Left ventricle myocardium inferior (tissue), 1 donor: ENCODE measurements around the gene PLA2G5. TPM values are rescaled to one million over a fixed set of nuclear protein-coding genes. Genes with fewer than 3 reads are reported as not detected.

Source experiments
- DNase-seq: peaks from one replicate; pipeline ENCODE4 v3.0.0-alpha.2; 2020
- H3K27ac ChIP-seq: fragments of 200-600 bp; replicated peaks from 2 replicates; pipeline ENCODE4 v1.8.0; 2021
- H3K27me3 ChIP-seq: fragments of 200-600 bp; 2 replicates; pipeline ENCODE4 v1.8.0; 2021; ENCODE audit warnings: low read depth
- H3K36me3 ChIP-seq: fragments of 200-600 bp; 2 replicates; pipeline ENCODE4 v1.8.0; 2021
- H3K4me1 ChIP-seq: fragments of 200-600 bp; 2 replicates; pipeline ENCODE4 v1.8.0; 2021
- H3K4me3 ChIP-seq: fragments of 200-600 bp; 2 replicates; pipeline ENCODE4 v1.8.0; 2021; ENCODE audit warnings: mild to moderate bottlenecking, moderate library complexity
- H3K9me3 ChIP-seq: fragments of 200-600 bp; replicated peaks from 2 replicates; pipeline ENCODE4 v1.8.0; 2021
- intact Hi-C: fragments of 100-400 bp; cut with micrococcal nuclease; formaldehyde crosslinking; loops from one replicate; pipeline ENCODE4 v1.11.0; 2022
- total RNA-seq: library from RNA; stranded (reverse); fragmentation: NEBNext Ultra II Directional; extraction: Animal tissue kit (Norgen Biotek cat#: 25700); gene quantifications from one replicate; pipeline ENCODE4 v1.2.1, GENCODE V29; 2021
- TF ChIP-seq, protein P1 (sequence below): fragments of 200-600 bp; IDR thresholded peaks from 2 replicates; pipeline ENCODE4 v1.8.0; 2021; ENCODE audit warnings: antibody characterized with exemption, mild to moderate bottlenecking, borderline replicate concordance
- donor health status: DM: no; HTN: yes; CAD: no; lungs with severe emphysema.

PLA2G5 gene
- total RNA-seq, 1 donor from 2014 or later, result 51.4 TPM

- intact Hi-C loops, result loop anchor here (10.0 kb wide), 1 partner anchor 115 kb away; the partner anchor contains the start of gene PLA2G2A
- DNase-seq, result no peak
- H3K36me3 ChIP-seq, result peaks cover 65% of the 10 kb centered on the region
- no peak overlapping the region for H3K4me3 ChIP-seq
- H3K9me3 ChIP-seq, result no peaks in the 10 kb centered on the region
- TF ChIP-seq, protein P1, sequence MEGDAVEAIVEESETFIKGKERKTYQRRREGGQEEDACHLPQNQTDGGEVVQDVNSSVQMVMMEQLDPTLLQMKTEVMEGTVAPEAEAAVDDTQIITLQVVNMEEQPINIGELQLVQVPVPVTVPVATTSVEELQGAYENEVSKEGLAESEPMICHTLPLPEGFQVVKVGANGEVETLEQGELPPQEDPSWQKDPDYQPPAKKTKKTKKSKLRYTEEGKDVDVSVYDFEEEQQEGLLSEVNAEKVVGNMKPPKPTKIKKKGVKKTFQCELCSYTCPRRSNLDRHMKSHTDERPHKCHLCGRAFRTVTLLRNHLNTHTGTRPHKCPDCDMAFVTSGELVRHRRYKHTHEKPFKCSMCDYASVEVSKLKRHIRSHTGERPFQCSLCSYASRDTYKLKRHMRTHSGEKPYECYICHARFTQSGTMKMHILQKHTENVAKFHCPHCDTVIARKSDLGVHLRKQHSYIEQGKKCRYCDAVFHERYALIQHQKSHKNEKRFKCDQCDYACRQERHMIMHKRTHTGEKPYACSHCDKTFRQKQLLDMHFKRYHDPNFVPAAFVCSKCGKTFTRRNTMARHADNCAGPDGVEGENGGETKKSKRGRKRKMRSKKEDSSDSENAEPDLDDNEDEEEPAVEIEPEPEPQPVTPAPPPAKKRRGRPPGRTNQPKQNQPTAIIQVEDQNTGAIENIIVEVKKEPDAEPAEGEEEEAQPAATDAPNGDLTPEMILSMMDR, result no peak
- no peaks in the 10 kb centered on the region for H3K27me3 ChIP-seq
- peak overlapping the region; percentile 47 for H3K27ac ChIP-seq
- peaks cover 19% of the 10 kb centered on the region for H3K4me1 ChIP-seq
Measured at GRCh38 chr1:20090119-20090518, 20.1 kb downstream of the PLA2G5 start.

- no peaks in the 10 kb centered on the region for H3K9me3 ChIP-seq
- intact Hi-C loops, result loop anchor here (10.0 kb wide), 1 partner anchor 116 kb away; the partner anchor contains the start of gene PLA2G2A
- no peak overlapping the region for H3K4me3 ChIP-seq
- TF ChIP-seq, protein P1, result no peak
- DNase-seq, result no peak
- H3K36me3 ChIP-seq, result peaks cover 60% of the 10 kb centered on the region
- peaks cover 15% of the 10 kb centered on the region for H3K4me1 ChIP-seq
- H3K27ac ChIP-seq, result peak overlapping the region; percentile 47
- no peaks in the 10 kb centered on the region for H3K27me3 ChIP-seq
Measured at GRCh38 chr1:20090641-20091040, 20.6 kb downstream of the PLA2G5 start.

- H3K27ac ChIP-seq, result peak overlapping the region; percentile 80
- intact Hi-C loops, result loop anchor here (10.0 kb wide), 1 partner anchor 119 kb away; the partner anchor contains the start of gene PLA2G2A
- TF ChIP-seq, protein P1, result no peak
- peaks cover 33% of the 10 kb centered on the region for H3K36me3 ChIP-seq
- H3K27me3 ChIP-seq, result no peaks in the 10 kb centered on the region
- no peak overlapping the region for H3K4me3 ChIP-seq
- peaks cover 13% of the 10 kb centered on the region for H3K9me3 ChIP-seq
- DNase-seq, result no peak
- peaks cover 6% of the 10 kb centered on the region for H3K4me1 ChIP-seq
Measured at GRCh38 chr1:20093303-20093702, 23.3 kb downstream of the PLA2G5 start.

- Histone ChIP-seq H3K9me3 (peaks cover 13% of the 10 kb centered on the region), H3K27me3 (no peaks in the 10 kb centered on the region), H3K4me3 (no peak overlapping the region), H3K27ac (peak overlapping the region; percentile 81), H3K36me3 (peaks cover 28% of the 10 kb centered on the region), H3K4me1 (peaks cover 6% of the 10 kb centered on the region)
- DNase-seq, result peak; percentile 79
- TF ChIP-seq, protein P1, result no peak
- intact Hi-C loops, result loop anchor here (10.0 kb wide), 1 partner anchor 119 kb away; the partner anchor contains the start of gene PLA2G2A
Measured at GRCh38 chr1:20093940-20094391, 24.0 kb downstream of the PLA2G5 start.

GRCh38 chr1:20095564-20096434 is 25.8 kb downstream of the PLA2G5 start:
- Histone ChIP-seq H3K36me3 (peaks cover 9% of the 10 kb centered on the region), H3K4me1 (peaks cover 6% of the 10 kb centered on the region), H3K27ac (peak overlapping the region; percentile 81), H3K4me3 (no peak overlapping the region), H3K27me3 (peaks cover 8% of the 10 kb centered on the region), H3K9me3 (peaks cover 13% of the 10 kb centered on the region)
- intact Hi-C loops, result loop anchor here (10.0 kb wide), 1 partner anchor 121 kb away; the partner anchor contains the start of gene PLA2G2A
- TF ChIP-seq, protein P1, result no peak
- no peak for DNase-seq
